ENCODE results near the gene SF3B6. TPM values are rescaled to one million over a fixed set of nuclear protein-coding genes. Genes with fewer than 3 reads are reported as not detected.
A peak's percentile ranks its signal among the peaks of the same experiment; 100 is the strongest.

Gene SF3B6
- total RNA-seq, 1 experiment from 2014 or later = 132 TPM

GRCh38 chr2:24018241-24018640 lies 57.9 kb downstream of the SF3B6 start:
- Histone ChIP-seq H3K4ac (ENCODE audit: low read depth, low read length) (no peak overlapping the region), H3K23me2 (ENCODE audit: insufficient read length, low read depth, low read length, poor library complexity, severe bottlenecking) (peaks cover 2% of the 10 kb centered on the region), H2AK5ac (ENCODE audit: insufficient read length, low read length) (no peak overlapping the region), H3K14ac (ENCODE audit: insufficient read depth, low read length) (no peak overlapping the region), H4K91ac (ENCODE audit: insufficient read length, low read depth, low read length) (no peak overlapping the region), H2BK15ac (ENCODE audit: low read depth, low read length) (no peak overlapping the region; the same call in 1 of the 2 replicates), H3K27me3 (ENCODE audit: insufficient read depth, low read length) (no peaks in the 10 kb centered on the region), H3K79me2 (ENCODE audit: insufficient read depth, low read length) (no peaks in the 10 kb centered on the region), H3K23ac (ENCODE audit: insufficient read length, low read depth, low read length) (no peak overlapping the region), H3K9me3 (ENCODE audit: control insufficient read depth, low read depth, low read length) (no peaks in the 10 kb centered on the region), H3K56ac (ENCODE audit: insufficient read length, low read depth, low read length) (no peak overlapping the region), H4K20me1 (ENCODE audit: control insufficient read depth, insufficient read depth, insufficient read length) (no peaks in the 10 kb centered on the region), H3K4me1 (ENCODE audit: insufficient read depth, low read length) (no peaks in the 10 kb centered on the region; the same call in 1 of the 2 replicates), H2BK20ac (ENCODE audit: low read depth, low read length, poor library complexity, severe bottlenecking) (no peak overlapping the region), H2BK5ac (ENCODE audit: insufficient read length, low read length) (no peak overlapping the region), H3K27ac (ENCODE audit: insufficient read length, low read depth, low read length) (no peak overlapping the region), H3K4me2 (ENCODE audit: insufficient read depth, insufficient read length, low read length) (no peak overlapping the region), H2BK12ac (ENCODE audit: insufficient read length, low read depth, low read length) (no peak overlapping the region), H3T11ph (ENCODE audit: low read length) (no peak overlapping the region), H4K8ac (replicated peaks; ENCODE audit: insufficient read length, low read depth, low read length) (no peak overlapping the region), H3K79me1 (ENCODE audit: insufficient read depth, low read depth, low read length, poor library complexity, severe bottlenecking) (no peaks in the 10 kb centered on the region), H2AFZ (ENCODE audit: low read length) (no peak overlapping the region), H3K9ac (ENCODE audit: extremely low read depth, insufficient read length, low read length) (no peak overlapping the region), H2BK120ac (ENCODE audit: low read depth, low read length, poor library complexity, severe bottlenecking) (no peak overlapping the region), H4K5ac (ENCODE audit: insufficient read length, low read depth, low read length) (no peak overlapping the region), H3K18ac (ENCODE audit: insufficient read length, low read depth, low read length) (no peak overlapping the region)
- no CpG with 5 or more reads among the region's 9 CpGs for WGBS (ENCODE audit: extremely low coverage, insufficient read length, low lambda C conversion rate)
- Mint-ChIP-seq H3K4me3 (no peak overlapping the region), H3K27me3 (ENCODE audit: low read depth) (no peaks in the 10 kb centered on the region), H3K4me1 (peaks cover 25% of the 10 kb centered on the region in 2 experiments), H3K27ac (peak overlapping the region in 2 of 3 experiments; percentile 70 to 79; a peak in 3 of 7 replicates), H3K9me3 (no peaks in the 10 kb centered on the region), H3K36me3 (ENCODE audit: insufficient read depth in 1 of 3, low read depth in 3 of 3) (peaks cover 10 to 14% (median 12%) of the 10 kb centered on the region in 3 experiments; a peak in 6 of 7 replicates)
- TF ChIP-seq CTCF (conservative IDR thresholded peaks at IDR 0.05) = no peak
- DNase-seq = no peak
